ENCODE measurements around the gene SH3GL3. TPM values are rescaled to one million over a fixed set of nuclear protein-coding genes. Genes with fewer than 3 reads are reported as not detected.

The SH3GL3 gene
- total RNA-seq, 2 donors from 2014 or later: 0.38 to 0.63 TPM

DNA sequence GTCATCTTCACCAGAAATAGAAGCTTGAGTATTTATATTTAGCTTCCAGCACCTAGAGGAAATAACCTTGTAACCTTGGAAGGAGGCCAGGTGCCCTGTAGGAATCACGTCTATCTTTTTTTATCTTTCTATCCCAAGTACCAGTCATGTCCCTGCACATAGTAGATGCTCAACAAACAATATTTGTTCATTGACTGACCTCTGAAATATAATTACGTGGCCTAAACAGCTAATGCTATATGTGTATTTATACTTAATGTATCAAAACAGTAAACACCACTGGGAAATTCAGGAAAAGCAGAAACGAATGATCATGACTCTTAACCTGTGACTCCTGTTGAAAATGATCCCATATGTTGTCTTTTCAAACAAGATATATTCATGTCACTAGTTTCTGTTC lies 108.9 kb downstream of the SH3GL3 start:
- intact Hi-C loops (cut with DNase I): loop anchor here (5.0 kb wide), 2 partner anchors 119 to 309 kb away; no protein-coding TSS in a partner anchor
- ATAC-seq: no peak

DNA sequence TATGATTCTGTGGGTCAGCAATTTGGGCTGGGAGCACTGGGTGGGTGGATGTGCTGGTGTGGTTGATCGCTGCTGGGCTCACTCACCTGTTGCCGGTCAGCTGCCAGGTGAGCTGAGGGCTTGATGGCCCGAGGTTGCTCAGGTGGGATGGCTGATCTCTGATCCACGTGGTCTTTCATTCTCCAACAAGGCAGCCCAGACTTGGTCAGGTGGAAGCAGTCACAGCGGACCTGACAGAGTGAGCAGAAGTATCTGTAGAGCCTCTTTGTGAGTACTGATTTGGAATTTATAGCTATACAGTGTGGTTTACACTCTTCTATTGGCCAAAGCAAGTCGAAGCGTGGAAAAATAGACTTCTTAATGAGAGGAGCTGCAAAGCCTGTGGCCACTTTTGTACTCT lies 109.6 kb downstream of the SH3GL3 start:
- ATAC-seq (no peak), DNase-seq (no peak)
- intact Hi-C loops (cut with DNase I): loop anchor here (5.0 kb wide), 2 partner anchors 119 to 309 kb away; no protein-coding TSS in a partner anchor

More for the DNA sequence above, 108.9 kb downstream of the SH3GL3 start:
- DNase-seq: no peak

DNA sequence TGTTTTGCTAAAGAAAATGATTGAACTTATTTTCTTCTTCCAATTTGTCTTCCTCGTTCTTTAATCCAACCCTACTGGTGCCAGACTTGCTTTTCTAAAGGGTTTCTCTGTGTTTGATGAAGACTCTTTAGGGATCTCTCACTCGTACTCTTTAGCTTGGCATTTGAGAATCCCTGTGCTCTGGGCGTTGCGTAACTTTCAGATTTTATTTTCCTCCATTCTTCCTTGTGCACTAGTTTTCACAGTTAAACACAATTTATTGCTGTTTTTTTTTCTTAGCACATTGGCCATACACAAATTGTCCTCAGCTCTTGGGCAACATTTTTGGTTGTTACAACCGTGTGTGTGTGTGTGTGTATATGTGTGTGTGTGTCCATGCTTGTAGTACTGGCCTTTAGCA lies 111.0 kb downstream of the SH3GL3 start:
- ATAC-seq (no peak), DNase-seq (no peak)
- intact Hi-C loops (cut with DNase I): loop anchor here (2.0 to 5.0 kb wide), 3 partner anchors 119 to 311 kb away; no protein-coding TSS in a partner anchor

DNA sequence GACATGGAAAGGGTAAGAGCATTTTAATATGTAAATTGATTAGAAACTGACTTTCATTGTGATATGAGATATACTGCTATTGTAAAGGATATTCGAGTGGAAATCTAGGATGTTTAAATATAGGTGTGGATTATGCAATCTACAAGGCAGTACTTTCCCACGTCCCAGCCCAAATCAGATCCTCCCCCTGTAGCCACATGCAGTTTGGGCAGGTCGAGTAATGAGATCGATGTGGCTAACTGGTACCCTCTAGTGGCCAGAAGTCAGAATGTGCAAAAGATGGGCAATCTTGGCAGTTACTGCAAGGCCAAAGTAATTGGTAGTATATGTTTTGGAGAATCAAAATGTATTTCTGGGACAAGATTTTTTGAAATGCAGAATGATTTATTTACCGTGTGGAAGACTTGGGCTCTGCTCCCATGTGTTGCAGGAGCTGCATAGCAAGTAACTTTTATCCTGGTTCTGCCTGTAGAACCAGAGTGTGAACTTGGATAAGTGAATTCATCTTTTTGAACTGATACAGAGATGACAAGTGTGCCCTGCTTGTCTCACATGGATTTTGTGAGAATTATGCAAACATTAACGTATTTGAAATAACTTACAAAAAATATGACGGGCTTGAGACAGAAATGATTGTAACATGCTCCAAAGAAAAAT lies 112.3 kb downstream of the SH3GL3 start:
- intact Hi-C loops (cut with DNase I): loop anchor here (2.0 to 5.0 kb wide), 3 partner anchors 121 to 312 kb away; no protein-coding TSS in a partner anchor
- DNase-seq: peak; percentile 48
- peak; percentile 38 to 81 for ATAC-seq

DNA sequence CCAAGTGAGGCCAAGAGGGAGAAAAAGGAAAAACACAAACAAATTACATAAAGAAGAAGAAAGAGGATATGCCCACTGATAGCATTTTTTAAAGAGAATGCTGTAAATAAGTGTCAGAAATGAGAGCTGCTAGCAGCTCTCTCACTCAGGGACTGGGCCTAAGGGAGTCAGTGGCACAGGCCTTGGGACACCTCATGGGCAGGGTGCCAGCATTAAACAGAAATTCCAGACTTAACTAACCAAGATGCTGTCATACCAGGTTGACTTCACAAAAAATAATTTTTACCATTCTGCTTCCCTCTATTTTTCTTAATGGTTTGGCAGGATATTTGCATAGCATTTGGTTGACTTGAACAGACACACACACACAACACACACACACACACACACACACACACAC lies 114.5 kb downstream of the SH3GL3 start:
- ATAC-seq: no peak
- DNase-seq: no peak
- intact Hi-C loops (cut with DNase I): loop anchor here (10.0 kb wide), 3 partner anchors 183 to 473 kb away; no protein-coding TSS in a partner anchor

DNA sequence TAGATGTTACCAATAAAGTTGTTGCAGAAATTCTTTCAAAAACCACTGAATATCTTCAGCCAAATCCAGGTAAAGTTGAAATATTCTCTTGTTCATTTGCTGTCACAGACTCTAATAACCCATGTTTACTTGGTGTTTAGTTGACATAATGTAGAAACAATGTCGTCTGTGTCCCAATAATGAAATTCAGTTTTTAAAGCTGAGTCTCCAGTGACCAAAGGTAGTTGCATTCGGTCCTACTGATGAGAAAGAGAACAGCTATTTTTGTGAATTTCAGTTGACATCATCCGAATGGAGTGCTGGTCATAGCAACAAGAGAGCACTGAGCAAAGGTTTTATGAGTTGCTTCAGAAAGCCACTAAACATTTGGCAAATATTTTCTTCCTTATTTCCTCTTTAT lies 118.0 kb downstream of the SH3GL3 start:
- DNase-seq (no peak), ATAC-seq (no peak)
- intact Hi-C loops (cut with DNase I): loop anchor here (5.0 to 10.0 kb wide), 4 partner anchors 180 to 470 kb away; no protein-coding TSS in a partner anchor

DNA sequence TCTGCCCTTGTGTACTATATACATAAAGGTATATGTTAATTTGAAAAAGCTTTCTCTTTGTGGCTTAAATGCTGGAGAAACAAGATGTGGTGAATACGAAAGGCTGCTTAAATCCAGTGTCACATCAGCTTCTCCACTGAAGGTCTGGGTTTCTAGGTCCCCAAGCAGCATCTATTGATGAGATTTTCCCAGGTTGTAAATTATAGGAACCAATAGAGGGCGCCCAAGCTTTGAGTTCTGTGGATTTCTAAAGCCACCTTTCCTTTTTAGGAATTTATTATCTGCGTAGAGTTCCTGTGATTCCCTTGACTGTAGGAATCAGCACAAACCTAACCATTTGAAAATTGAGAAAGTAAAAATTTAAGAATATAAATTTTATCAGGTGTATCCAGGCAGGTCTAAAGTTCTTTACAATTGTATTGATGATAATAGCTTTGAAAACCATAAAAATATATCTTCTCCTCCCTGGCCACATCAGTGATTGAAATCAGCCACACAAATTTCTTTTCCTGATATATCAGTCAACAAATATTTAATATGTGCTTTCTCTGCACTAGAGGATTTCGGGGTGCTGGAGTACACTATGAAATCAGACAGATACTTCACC lies 118.5 kb downstream of the SH3GL3 start:
- ATAC-seq: no peak
- no peak for DNase-seq
- intact Hi-C loops (cut with DNase I): loop anchor here (5.0 to 10.0 kb wide), 4 partner anchors 179 to 469 kb away; no protein-coding TSS in a partner anchor

DNA sequence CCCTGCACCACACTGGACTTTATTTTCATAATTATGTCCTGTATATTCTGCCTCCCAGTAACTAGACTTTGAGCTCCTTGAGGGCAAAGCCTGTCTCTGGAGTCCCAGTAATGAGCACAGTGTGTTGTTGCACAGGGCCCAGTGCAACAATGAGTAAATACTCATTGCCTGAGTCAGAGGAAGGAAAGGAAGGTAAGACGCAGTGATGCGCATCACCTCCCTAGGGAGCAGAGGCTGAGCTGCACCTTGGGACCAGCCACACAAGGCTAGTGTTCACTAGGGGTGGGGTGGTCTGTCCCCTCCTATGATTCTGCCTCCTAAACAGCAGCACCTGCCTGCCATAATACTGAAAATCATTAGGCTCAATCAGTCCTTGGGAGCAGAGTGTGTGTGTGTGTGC lies 120.2 kb downstream of the SH3GL3 start:
- DNase-seq (no peak), ATAC-seq (no peak)
- intact Hi-C loops (cut with DNase I): loop anchor here (5.0 to 10.0 kb wide), 4 partner anchors 177 to 467 kb away; no protein-coding TSS in a partner anchor

DNA sequence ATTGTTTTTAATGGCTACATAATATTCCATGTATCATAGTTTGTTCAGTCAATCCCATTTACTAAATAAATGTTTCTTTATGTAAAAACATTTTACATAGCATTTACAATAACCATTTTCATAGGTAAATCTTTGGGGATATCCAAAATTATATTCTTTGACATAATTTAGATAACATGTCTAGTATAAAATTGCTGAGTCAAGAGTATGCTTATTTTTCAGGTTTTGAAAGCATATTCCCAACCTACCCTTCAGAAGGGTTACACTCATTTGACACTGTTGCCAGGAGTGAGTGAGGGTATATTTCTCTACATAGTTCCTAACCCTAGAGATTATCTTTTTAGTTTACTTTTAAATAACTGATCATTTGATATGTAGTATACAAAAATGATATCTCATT lies 122.2 kb downstream of the SH3GL3 start:
- no peak for ATAC-seq
- no peak for DNase-seq

DNA sequence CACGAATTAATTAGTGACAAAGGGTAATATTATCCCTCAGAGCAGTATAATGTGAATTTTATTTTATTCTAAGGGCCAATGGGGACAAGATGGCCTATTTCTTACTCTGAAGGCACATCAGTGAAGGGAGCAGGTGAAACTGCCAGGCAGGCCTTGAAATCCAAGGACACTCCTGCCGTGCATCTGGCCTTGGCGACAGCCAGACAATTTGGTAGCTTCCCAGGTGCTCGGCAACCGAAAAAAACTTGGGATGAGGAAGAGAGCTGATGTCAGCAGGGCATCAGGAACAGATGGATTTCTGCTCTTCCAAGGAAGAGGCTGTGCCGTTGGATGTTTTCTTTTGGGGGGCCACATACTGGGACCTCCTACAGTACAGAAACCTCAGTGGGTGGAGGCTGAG lies 123.6 kb downstream of the SH3GL3 start:
- DNase-seq (no peak), ATAC-seq (no peak)
- intact Hi-C loops (cut with DNase I): loop anchor here in 1 of 2 donors (10.0 kb wide), 1 partner anchor 464 kb away; no protein-coding TSS in a partner anchor

More for the DNA sequence above, 122.2 kb downstream of the SH3GL3 start:
- intact Hi-C loops (cut with DNase I): loop anchor here (5.0 to 10.0 kb wide), 4 partner anchors 175 to 465 kb away; no protein-coding TSS in a partner anchor

DNA sequence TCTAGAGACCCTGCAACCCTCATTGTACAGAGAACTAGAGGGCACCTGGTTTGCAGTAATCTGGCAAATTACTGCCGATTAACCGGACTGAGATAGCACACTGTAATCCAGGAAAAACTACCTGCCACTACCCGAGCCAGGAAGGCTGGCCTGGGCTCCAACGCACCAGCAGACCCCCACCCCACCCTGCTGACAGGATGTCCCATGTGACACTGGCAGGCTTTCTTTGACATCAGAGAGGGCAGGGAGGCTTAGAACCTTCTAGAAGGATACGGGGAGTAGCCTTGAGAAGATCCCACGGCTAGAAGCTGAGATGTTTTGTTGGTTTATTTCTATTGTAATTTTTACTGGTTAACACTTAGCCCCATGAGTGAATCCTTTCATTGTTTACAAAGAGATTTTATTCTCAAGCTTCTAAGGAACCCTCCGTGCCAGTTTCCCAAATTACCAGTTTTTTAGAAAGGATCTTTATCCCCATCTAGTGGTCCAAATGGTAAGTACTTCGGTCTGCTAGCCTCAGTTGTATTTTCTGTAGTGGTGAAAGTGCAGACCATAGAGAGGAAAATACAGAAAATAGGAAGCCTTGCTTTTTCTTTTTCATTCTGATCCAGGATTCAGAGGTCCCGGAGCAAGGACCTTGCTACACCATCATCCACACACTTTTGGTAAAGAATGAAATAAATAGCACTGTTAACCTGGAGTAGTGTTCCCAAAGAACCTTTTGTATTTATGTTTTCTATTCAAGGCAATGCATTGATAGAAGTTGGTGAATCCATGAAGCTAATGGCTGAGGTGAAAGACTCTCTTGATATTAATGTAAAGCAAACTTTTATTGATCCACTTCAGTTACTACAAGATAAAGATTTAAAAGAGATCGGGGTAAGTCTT lies 124.9 kb downstream of the SH3GL3 start:
- intact Hi-C loops (cut with DNase I): loop anchor here in 1 of 2 donors (10.0 kb wide), 1 partner anchor 463 kb away; no protein-coding TSS in a partner anchor
- ATAC-seq (no peak), DNase-seq (no peak)

DNA sequence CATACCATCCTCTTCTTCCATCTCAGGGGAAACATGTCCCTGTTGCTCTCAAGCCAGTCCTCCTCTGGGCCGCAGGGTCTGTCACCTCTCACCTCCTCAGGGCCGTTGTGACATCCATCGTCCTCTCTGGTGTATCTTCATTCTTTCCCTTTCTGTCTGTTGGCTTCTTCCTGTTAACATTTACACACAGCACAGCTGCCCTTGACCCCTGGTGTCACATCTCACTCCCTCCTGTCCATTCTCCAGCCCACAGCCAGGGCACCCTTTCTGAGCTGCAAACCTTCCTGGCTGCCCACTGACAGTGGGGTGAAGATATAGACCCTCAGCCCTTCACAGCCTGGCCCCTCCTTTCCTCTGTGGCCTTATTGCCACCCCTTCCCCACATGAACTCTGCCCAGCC lies 127.2 kb downstream of the SH3GL3 start:
- DNase-seq (no peak), ATAC-seq (no peak)
- intact Hi-C loops (cut with DNase I): loop anchor here in 1 of 2 donors (10.0 kb wide), 1 partner anchor 460 kb away; no protein-coding TSS in a partner anchor

DNA sequence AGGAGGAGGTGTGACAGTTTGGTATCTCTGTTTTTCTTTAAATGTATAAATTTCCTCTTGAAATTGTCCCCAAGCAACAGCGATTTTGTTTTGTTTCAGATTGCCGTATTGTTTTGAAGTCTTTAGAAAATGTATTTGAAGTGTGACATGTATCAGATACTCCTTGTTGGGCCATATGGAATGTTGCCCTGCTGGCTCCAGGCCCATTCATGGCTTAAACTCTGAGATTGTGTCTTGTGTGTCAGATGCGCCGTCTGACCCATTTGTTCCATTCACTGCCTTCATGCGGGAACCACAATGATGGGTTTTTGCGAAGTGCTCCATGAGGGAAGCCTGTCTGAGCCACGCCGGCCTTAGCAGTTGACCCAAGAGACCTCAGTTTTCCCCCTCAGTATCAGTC lies 131.6 kb downstream of the SH3GL3 start:
- intact Hi-C loops (cut with DNase I): loop anchor here in 1 of 2 donors (10.0 kb wide), 1 partner anchor 456 kb away; no protein-coding TSS in a partner anchor
- DNase-seq (no peak), ATAC-seq (no peak)

DNA sequence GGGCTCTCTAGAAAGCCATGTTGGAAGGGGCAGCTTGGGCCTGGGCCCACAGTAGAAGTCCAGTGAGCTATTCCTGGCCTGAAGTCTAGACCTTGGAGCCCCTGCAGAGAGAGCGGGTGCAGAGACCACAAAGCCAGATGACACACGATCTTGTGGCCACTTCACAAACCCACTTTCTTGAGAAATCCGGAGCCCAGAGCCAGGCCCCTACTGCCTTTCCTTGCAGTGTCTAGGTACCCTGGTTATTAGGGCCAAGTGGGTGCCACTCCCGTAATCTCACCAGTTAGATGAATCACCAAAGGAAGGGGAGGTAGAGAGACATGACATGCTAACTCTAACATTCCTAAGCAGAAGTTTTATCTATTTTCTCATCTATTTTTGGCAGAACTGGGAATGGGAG lies 134.2 kb downstream of the SH3GL3 start:
- ATAC-seq (peak in 1 of 2 donors; percentile 15), DNase-seq (no peak)
- intact Hi-C loops (cut with DNase I): no loop called here

DNA sequence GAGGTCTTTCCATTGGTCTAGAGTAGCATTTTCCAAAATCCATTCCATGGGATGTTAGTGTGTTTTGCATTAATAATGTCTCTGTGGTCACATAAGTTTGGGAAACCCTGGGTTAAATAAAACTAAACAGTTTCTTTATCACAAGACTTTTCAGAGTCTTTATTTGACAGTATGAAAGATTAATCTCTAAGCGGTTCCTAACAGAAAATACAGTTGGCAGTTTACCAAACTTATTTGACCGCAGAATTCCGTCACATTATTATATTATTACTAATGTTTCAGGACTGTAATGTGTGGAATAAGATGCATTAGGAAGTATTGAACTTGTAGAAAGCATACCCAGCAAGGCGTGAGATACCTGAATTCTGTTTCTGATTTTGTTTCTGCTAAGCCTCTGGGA lies 135.2 kb downstream of the SH3GL3 start:
- intact Hi-C loops (cut with DNase I): no loop called here
- ATAC-seq: no peak
- DNase-seq: no peak

DNA sequence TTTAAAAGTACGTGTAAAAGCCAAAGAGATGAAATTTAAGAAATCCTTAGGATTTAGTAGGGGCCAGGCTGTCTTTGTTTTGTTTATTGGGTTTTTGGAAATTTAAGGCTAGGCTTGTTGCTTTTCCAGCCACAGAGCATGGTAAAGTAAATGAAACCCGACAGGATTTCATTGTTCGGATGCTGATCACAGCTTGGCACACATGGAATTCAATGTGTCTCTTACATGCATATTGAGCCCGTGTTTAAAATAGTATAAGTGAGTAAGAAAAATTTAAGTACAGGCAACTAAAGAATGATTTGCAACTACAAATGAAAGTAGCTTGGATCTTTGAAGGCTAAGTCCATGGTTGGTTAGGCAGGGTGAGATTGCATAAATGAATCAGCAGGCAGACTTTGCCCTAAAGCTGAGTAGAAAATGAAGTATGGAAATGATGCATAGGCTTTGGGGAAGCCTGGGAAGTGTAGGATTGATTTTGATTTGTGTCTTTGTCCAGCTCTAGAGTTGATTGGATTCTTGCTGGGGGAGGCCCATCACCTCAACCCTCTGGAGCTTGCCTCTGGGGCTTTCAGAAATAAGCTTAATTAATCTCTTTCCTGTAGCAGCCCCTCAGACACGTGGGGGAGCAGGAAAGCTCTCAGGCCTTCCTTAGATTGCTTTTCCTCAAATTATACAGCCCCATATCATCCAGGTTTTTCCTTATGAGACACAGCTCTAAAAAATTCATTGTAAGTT lies 138.6 kb downstream of the SH3GL3 start:
- no peak for DNase-seq
- intact Hi-C loops (cut with DNase I): no loop called here
- no peak for ATAC-seq

DNA sequence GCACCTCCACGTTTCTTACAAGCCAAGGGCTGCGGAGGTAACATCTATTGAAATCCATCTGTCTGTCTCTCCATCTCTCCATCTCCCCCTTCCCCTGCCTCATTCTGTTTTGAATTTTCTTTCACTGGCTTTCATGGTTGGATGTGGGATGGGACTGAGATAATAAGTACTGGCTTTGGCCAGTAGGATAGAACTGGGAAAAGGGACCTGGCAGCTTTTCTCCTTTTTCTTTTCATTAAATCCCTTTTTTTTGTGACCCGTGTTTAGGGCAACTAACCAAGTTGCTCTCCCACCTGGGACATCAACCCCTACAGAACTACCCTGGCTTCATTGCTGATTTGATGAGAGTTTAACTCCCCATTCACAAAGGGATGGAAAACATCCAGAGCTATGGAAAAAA lies 139.9 kb downstream of the SH3GL3 start:
- intact Hi-C loops (cut with DNase I): no loop called here
- ATAC-seq (no peak), DNase-seq (no peak)

DNA sequence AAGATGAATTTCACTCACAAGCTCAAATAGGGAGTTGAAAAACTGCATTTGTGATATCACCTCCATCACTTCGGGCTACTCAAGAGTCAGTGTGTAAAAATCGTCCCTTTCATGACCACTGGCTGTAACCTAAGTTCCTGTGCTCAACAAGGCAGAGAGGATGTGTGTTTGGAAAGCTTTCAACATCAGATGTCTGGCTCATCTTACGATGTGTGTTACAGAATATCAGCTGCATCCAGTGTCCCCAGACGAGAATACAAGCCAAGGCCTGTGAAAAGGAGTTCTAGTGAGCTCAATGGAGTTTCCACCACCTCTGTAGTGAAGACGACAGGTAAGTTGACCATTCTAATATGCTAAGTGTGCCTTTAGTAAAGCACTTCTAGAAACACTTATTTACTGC lies 141.3 kb downstream of the SH3GL3 start:
- intact Hi-C loops (cut with DNase I): no loop called here
- DNase-seq: no peak
- no peak for ATAC-seq
